Thyroid gland (tissue), 4 donors: ENCODE results near the gene HPGDS.

Experiments used
- CTCF ChIP-seq, 6 experiments: fragments of 200-600 bp in 3 of 6; fragments of 450-650 bp in 3 of 6; sonication (generic) in 3 of 6; IDR thresholded peaks; one replicate each; pipeline ENCODE4 v1.5.1; 2016 to 2019; ENCODE audit warnings: antibody characterized with exemption in 6 of 6, mild to moderate bottlenecking in 2 of 6, inconsistent platforms in 1 of 6, moderate library complexity in 1 of 6
- POLR2A ChIP-seq, 2 donors: fragments of 450-650 bp; IDR thresholded peaks; one replicate each; pipeline ENCODE4 v1.6.1; 2017; ENCODE audit warnings: antibody characterized with exemption in 2 of 2, mild to moderate bottlenecking in 2 of 2, moderate library complexity in 1 of 2

- TF ChIP-seq CTCF (IDR thresholded peaks at IDR 0.05) (no peak), POLR2A (IDR thresholded peaks at IDR 0.05) (no peak)
Measured at GRCh38 chr4:94356444-94356843, 13.8 kb upstream of the HPGDS start.
